ENCODE data around the gene TUBB3.

Gene TUBB3

GRCh38 chr16:89952551-89952950 lies 29.4 kb downstream of the TUBB3 start:
- Histone ChIP-seq H3K27me3 (ENCODE audit: low read depth, low read length) (no peaks in the 10 kb centered on the region), H3K4me1 (ENCODE audit: control insufficient read depth in 1 of 2, insufficient read depth in 2 of 2, low read length in 2 of 2) (peaks cover 0 to 15% of the 10 kb centered on the region in 2 donors), H3K27ac (ENCODE audit: low read length) (no peak overlapping the region), H3K9me3 (ENCODE audit: control insufficient read depth in 1 of 2, low read length in 2 of 2) (no peaks in the 10 kb centered on the region), H3K4me3 (ENCODE audit: low read depth in 1 of 2, low read length in 2 of 2) (no peak overlapping the region), H3K36me3 (ENCODE audit: control insufficient read depth in 1 of 2, insufficient read depth in 2 of 2, low read length in 2 of 2) (peaks cover 0 to 24% of the 10 kb centered on the region in 2 donors)

- no peak overlapping the region for H3K27ac ChIP-seq (ENCODE audit: low read length)
These were observed 30.7 kb downstream of the TUBB3 start for GRCh38 chr16:89953671-89954406.

DNA sequence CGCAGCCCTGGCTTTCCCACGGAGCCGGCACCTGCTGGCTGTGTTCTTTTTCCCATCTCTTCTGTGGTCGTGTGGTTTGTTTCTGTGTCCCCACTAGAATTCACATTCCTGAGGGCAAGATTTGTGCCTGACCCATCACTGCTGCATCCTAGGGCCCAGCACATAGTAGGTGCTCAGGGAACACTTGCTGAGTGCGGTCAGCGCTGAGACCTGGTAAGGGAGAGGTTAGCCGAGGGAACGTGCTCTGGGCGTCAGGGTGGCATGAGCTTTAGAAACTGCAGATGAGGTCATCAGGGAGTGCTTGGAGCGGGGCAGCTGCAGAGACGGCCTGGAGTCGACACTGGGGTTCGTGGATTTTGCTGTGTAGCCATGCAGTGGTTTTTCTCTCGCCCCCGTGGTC lies 31.3 kb downstream of the TUBB3 start:
- peaks cover 12 to 42% of the 10 kb centered on the region in 2 donors for H3K36me3 ChIP-seq (ENCODE audit: control insufficient read depth in 1 of 2, insufficient read depth in 2 of 2, low read length in 2 of 2)
- no peaks in the 10 kb centered on the region for H3K9me3 ChIP-seq (ENCODE audit: control insufficient read depth in 1 of 2, low read length in 2 of 2)
- no peaks in the 10 kb centered on the region for H3K27me3 ChIP-seq (ENCODE audit: low read depth, low read length)
- H3K4me1 ChIP-seq (ENCODE audit: control insufficient read depth in 1 of 2, insufficient read depth in 2 of 2, low read length in 2 of 2): peaks cover 0 to 5% of the 10 kb centered on the region in 2 donors
- H3K4me3 ChIP-seq (ENCODE audit: low read depth in 1 of 2, low read length in 2 of 2): no peak overlapping the region
- H3K27ac ChIP-seq (ENCODE audit: low read length): no peak overlapping the region

More at GRCh38 chr16:89953671-89954406, 30.7 kb downstream of the TUBB3 start:
- Histone ChIP-seq H3K4me1 (ENCODE audit: control insufficient read depth in 1 of 2, insufficient read depth in 2 of 2, low read length in 2 of 2) (peaks cover 0 to 8% of the 10 kb centered on the region in 2 donors), H3K4me3 (ENCODE audit: low read depth in 1 of 2, low read length in 2 of 2) (no peak overlapping the region), H3K9me3 (ENCODE audit: control insufficient read depth in 1 of 2, low read length in 2 of 2) (no peaks in the 10 kb centered on the region), H3K27me3 (ENCODE audit: low read depth, low read length) (no peaks in the 10 kb centered on the region), H3K36me3 (ENCODE audit: control insufficient read depth in 1 of 2, insufficient read depth in 2 of 2, low read length in 2 of 2) (peaks cover 8 to 37% of the 10 kb centered on the region in 2 donors)

- H3K27me3 ChIP-seq (ENCODE audit: low read depth, low read length): no peaks in the 10 kb centered on the region
- H3K36me3 ChIP-seq (ENCODE audit: control insufficient read depth in 1 of 2, insufficient read depth in 2 of 2, low read length in 2 of 2): peaks cover 12 to 46% of the 10 kb centered on the region in 2 donors
- no peaks in the 10 kb centered on the region for H3K9me3 ChIP-seq (ENCODE audit: control insufficient read depth in 1 of 2, low read length in 2 of 2)
- H3K4me3 ChIP-seq (ENCODE audit: low read depth in 1 of 2, low read length in 2 of 2): no peak overlapping the region
- H3K4me1 ChIP-seq (ENCODE audit: control insufficient read depth in 1 of 2, insufficient read depth in 2 of 2, low read length in 2 of 2): no peaks in the 10 kb centered on the region
- H3K27ac ChIP-seq (ENCODE audit: low read length): no peak overlapping the region
These were observed 32.0 kb downstream of the TUBB3 start for GRCh38 chr16:89955001-89955685.

- H3K27me3 ChIP-seq (ENCODE audit: low read depth, low read length): no peaks in the 10 kb centered on the region
- no peak overlapping the region for H3K27ac ChIP-seq (ENCODE audit: low read length)
- H3K9me3 ChIP-seq (ENCODE audit: control insufficient read depth in 1 of 2, low read length in 2 of 2): no peaks in the 10 kb centered on the region
- H3K4me3 ChIP-seq (ENCODE audit: low read depth in 1 of 2, low read length in 2 of 2): peak overlapping the region in 1 of 2 donors; percentile 48
- H3K4me1 ChIP-seq (ENCODE audit: control insufficient read depth in 1 of 2, insufficient read depth in 2 of 2, low read length in 2 of 2): no peaks in the 10 kb centered on the region
- H3K36me3 ChIP-seq (ENCODE audit: control insufficient read depth in 1 of 2, insufficient read depth in 2 of 2, low read length in 2 of 2): peaks cover 15 to 60% of the 10 kb centered on the region in 2 donors
These were observed 33.5 kb downstream of the TUBB3 start for GRCh38 chr16:89956505-89957215.

DNA sequence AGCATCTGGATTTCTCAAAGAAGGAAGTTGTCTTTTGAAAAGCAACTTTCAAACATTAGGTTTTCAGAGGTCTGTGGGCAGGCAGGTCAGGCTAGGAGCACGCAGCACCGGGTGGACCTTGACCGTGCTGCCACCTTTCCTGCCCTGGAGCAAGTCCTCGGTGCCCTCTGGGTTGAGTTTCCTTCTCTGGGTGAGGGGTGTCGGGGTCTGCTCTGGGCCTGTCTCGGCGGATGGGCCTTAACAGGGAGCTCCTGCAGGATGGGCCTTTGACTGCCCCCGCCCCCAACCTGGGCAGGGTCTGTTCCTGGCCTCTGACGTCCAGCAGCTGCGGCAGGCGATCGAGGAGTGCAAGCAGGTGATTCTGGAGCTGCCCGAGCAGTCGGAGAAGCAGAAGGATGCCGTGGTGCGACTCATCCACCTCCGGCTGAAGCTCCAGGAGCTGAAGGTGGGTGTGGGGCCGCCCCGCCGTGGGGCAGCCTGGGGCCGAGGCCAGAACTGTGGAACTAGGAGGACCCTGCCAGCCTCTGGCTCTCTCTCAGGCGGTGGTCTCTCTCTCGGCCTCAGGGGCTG lies 34.2 kb downstream of the TUBB3 start:
- peaks cover 15 to 66% of the 10 kb centered on the region in 2 donors for H3K36me3 ChIP-seq (ENCODE audit: control insufficient read depth in 1 of 2, insufficient read depth in 2 of 2, low read length in 2 of 2)
- no peaks in the 10 kb centered on the region for H3K9me3 ChIP-seq (ENCODE audit: control insufficient read depth in 1 of 2, low read length in 2 of 2)
- H3K27me3 ChIP-seq (ENCODE audit: low read depth, low read length): no peaks in the 10 kb centered on the region
- no peak overlapping the region for H3K27ac ChIP-seq (ENCODE audit: low read length)
- peak overlapping the region in 1 of 2 donors; percentile 48 for H3K4me3 ChIP-seq (ENCODE audit: low read depth in 1 of 2, low read length in 2 of 2)
- H3K4me1 ChIP-seq (ENCODE audit: control insufficient read depth in 1 of 2, insufficient read depth in 2 of 2, low read length in 2 of 2): no peaks in the 10 kb centered on the region

GRCh38 chr16:89958068-89958467 lies 34.9 kb downstream of the TUBB3 start:
- Histone ChIP-seq H3K27me3 (ENCODE audit: low read depth, low read length) (no peaks in the 10 kb centered on the region), H3K36me3 (ENCODE audit: control insufficient read depth in 1 of 2, insufficient read depth in 2 of 2, low read length in 2 of 2) (peaks cover 15 to 66% of the 10 kb centered on the region in 2 donors), H3K9me3 (ENCODE audit: control insufficient read depth in 1 of 2, low read length in 2 of 2) (no peaks in the 10 kb centered on the region), H3K4me1 (ENCODE audit: control insufficient read depth in 1 of 2, insufficient read depth in 2 of 2, low read length in 2 of 2) (no peaks in the 10 kb centered on the region), H3K4me3 (ENCODE audit: low read depth in 1 of 2, low read length in 2 of 2) (peak overlapping the region in 1 of 2 donors; percentile 48), H3K27ac (ENCODE audit: low read length) (no peak overlapping the region)

DNA sequence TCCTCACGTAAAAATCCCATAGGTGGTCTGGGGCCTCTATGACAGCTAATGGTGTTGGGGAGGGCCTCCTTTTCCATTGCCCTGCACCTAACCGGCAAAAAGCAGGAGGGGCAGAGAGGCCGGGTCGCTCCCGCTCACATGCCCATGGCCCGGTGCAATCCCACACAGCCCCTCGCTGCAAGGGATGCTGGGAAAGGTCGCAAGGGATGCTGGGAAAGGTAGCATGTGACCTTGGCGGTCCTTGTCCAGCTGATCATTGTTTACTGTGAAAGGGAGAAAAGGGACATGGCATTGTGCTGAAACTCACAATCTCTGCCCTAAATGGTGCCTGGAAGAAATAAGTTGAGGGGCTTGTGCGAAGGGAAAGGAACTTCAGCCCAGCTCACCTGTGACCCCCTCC lies 35.5 kb downstream of the TUBB3 start:
- no peaks in the 10 kb centered on the region for H3K27me3 ChIP-seq (ENCODE audit: low read depth, low read length)
- H3K4me1 ChIP-seq (ENCODE audit: control insufficient read depth in 1 of 2, insufficient read depth in 2 of 2, low read length in 2 of 2): no peaks in the 10 kb centered on the region
- H3K4me3 ChIP-seq (ENCODE audit: low read depth in 1 of 2, low read length in 2 of 2): no peak overlapping the region
- H3K36me3 ChIP-seq (ENCODE audit: control insufficient read depth in 1 of 2, insufficient read depth in 2 of 2, low read length in 2 of 2): peaks cover 15 to 66% of the 10 kb centered on the region in 2 donors
- H3K9me3 ChIP-seq (ENCODE audit: control insufficient read depth in 1 of 2, low read length in 2 of 2): no peaks in the 10 kb centered on the region
- H3K27ac ChIP-seq (ENCODE audit: low read length): no peak overlapping the region

DNA sequence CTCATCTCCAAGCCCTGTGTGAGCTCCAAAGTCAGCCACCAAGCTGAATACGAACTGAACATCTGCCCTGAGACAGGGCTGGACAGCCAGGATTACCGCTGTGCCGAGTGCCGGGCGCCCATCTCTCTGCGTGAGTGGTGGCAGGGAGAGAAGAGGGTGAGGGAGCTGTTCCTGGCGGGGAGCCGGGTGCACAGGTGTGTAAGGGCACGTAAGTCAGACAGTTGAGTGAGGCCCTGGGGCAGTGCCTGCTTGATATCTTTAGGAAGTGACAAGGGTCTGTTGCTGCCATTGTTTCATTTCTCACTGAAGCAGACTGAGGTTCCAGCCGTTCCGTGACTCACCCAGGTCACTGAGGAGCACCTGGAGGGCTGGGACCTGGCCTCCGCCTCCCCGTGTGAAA lies 37.8 kb downstream of the TUBB3 start:
- no peak overlapping the region for H3K4me3 ChIP-seq (ENCODE audit: low read depth in 1 of 2, low read length in 2 of 2)
- no peaks in the 10 kb centered on the region for H3K9me3 ChIP-seq (ENCODE audit: control insufficient read depth in 1 of 2, low read length in 2 of 2)
- H3K27ac ChIP-seq (ENCODE audit: low read length): no peak overlapping the region
- peaks cover 15 to 74% of the 10 kb centered on the region in 2 donors for H3K36me3 ChIP-seq (ENCODE audit: control insufficient read depth in 1 of 2, insufficient read depth in 2 of 2, low read length in 2 of 2)
- no peaks in the 10 kb centered on the region for H3K4me1 ChIP-seq (ENCODE audit: control insufficient read depth in 1 of 2, insufficient read depth in 2 of 2, low read length in 2 of 2)
- H3K27me3 ChIP-seq (ENCODE audit: low read depth, low read length): no peaks in the 10 kb centered on the region

GRCh38 chr16:89961920-89962319 lies 38.8 kb downstream of the TUBB3 start:
- H3K4me1 ChIP-seq (ENCODE audit: control insufficient read depth in 1 of 2, insufficient read depth in 2 of 2, low read length in 2 of 2): no peaks in the 10 kb centered on the region
- H3K36me3 ChIP-seq (ENCODE audit: control insufficient read depth in 1 of 2, insufficient read depth in 2 of 2, low read length in 2 of 2): peaks cover 15 to 75% of the 10 kb centered on the region in 2 donors
- no peaks in the 10 kb centered on the region for H3K27me3 ChIP-seq (ENCODE audit: low read depth, low read length)
- no peak overlapping the region for H3K4me3 ChIP-seq (ENCODE audit: low read depth in 1 of 2, low read length in 2 of 2)
- no peaks in the 10 kb centered on the region for H3K9me3 ChIP-seq (ENCODE audit: control insufficient read depth in 1 of 2, low read length in 2 of 2)
- H3K27ac ChIP-seq (ENCODE audit: low read length): no peak overlapping the region

All from muscle layer of duodenum (tissue), 2 donors.